NCI-H1048 (cell line): ENCODE measurements around the gene RARS1.
"Not testable (repeated sequence)": the region's sequence is repeated elsewhere in the genome, so short reads cannot be mapped to it uniquely, and the experiment has no call there.

Source experiments
- DNase-seq: peaks from one replicate; lab custom pipeline; 2025; lab: John Stamatoyannopoulos, UW

RARS1 gene

GRCh38 chr5:168481330-168481788 is 4.9 kb upstream of the RARS1 start:
- DNase-seq = no peak

GRCh38 chr5:168482361-168482760 is 3.9 kb upstream of the RARS1 start:
- DNase-seq = no peak

GRCh38 chr5:168489059-168489458 is 2.8 kb downstream of the RARS1 start:
- DNase-seq = no peak

GRCh38 chr5:168494057-168494555 is 7.8 kb downstream of the RARS1 start:
- no peak for DNase-seq

GRCh38 chr5:168502563-168503237 is 16.4 kb downstream of the RARS1 start:
- DNase-seq = no peak

GRCh38 chr5:168513861-168514428 is 27.7 kb downstream of the RARS1 start:
- DNase-seq = no peak

GRCh38 chr5:168525856-168526255 is 39.6 kb downstream of the RARS1 start:
- no peak for DNase-seq

- DNase-seq = no peak
Observed at GRCh38 chr5:168527756-168528295, 41.6 kb downstream of the RARS1 start.

- no peak for DNase-seq
Observed at GRCh38 chr5:168528521-168529373, 42.5 kb downstream of the RARS1 start, which contains the start of gene FBLL1. Gene FBLL1 (plus strand): TSS chr5:168529305. CDS start chr5:168529505, 200 bp downstream.

GRCh38 chr5:168529374-168530234 is 43.3 kb downstream of the RARS1 start:
- DNase-seq = no peak

GRCh38 chr5:168530621-168531150 is 44.4 kb downstream of the RARS1 start:
- DNase-seq = no peak

- DNase-seq = no peak
Observed at GRCh38 chr5:168531191-168531590, 44.9 kb downstream of the RARS1 start.

- no peak for DNase-seq
Observed at GRCh38 chr5:168531987-168532864, 46.0 kb downstream of the RARS1 start.

- DNase-seq = not testable (repeated sequence)
Observed at GRCh38 chr5:168534351-168534750, 48.1 kb downstream of the RARS1 start.

- no peak for DNase-seq
Observed at GRCh38 chr5:168537176-168537575, 50.9 kb downstream of the RARS1 start.

- no peak for DNase-seq
Observed at GRCh38 chr5:168549554-168549953, 63.3 kb downstream of the RARS1 start.

GRCh38 chr5:168550656-168551055 is 64.4 kb downstream of the RARS1 start:
- DNase-seq = no peak

- no peak for DNase-seq
Observed at GRCh38 chr5:168552146-168552545, 65.9 kb downstream of the RARS1 start.

- DNase-seq = no peak
Observed at GRCh38 chr5:168553377-168554130, 67.3 kb downstream of the RARS1 start.
